Activated CD8-positive, alpha-beta memory T cell treated with anti-CD3 and anti-CD28 coated beads, Interleukin-2, amount 50 U/mL, for 48 hours (primary cell): ENCODE measurements around the gene BSN.

Experiments used
- DNase-seq: peaks from one replicate; pipeline ENCODE4 v3.0.0-alpha.2; 2020

Gene BSN

DNA sequence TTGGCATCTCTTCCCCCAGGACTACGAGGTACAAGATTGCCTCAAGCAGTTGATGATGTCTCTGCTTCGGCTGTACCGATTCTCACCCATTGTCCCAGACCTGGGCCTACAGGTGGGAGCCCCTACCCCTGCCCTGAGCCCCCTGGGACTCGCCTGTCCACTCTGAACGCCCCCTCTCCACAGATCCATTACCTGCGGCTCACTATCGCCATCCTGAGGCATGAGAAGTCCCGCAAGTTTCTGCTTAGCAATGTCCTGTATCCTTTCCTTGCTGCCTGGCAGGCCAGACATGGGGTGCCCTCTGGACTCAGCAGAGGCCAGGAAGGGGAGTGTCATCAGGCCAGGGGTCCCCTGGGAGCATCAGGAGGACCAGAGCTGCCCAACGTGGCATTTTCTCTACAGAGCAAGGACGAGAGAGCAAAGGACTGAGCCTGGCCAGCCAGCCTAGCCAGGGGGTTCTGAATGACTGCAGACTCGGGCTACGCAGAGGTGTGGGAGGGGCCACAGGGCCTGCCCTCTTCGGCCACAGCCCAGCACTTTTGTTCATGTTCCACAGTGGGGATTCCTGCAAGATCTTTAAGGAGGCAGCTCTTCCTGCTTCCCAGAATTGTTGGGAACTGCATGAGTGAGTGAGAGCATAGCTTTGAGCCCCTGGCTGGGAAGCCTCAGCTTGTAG lies 146.3 kb downstream of the BSN start:
- no peak for DNase-seq

DNA sequence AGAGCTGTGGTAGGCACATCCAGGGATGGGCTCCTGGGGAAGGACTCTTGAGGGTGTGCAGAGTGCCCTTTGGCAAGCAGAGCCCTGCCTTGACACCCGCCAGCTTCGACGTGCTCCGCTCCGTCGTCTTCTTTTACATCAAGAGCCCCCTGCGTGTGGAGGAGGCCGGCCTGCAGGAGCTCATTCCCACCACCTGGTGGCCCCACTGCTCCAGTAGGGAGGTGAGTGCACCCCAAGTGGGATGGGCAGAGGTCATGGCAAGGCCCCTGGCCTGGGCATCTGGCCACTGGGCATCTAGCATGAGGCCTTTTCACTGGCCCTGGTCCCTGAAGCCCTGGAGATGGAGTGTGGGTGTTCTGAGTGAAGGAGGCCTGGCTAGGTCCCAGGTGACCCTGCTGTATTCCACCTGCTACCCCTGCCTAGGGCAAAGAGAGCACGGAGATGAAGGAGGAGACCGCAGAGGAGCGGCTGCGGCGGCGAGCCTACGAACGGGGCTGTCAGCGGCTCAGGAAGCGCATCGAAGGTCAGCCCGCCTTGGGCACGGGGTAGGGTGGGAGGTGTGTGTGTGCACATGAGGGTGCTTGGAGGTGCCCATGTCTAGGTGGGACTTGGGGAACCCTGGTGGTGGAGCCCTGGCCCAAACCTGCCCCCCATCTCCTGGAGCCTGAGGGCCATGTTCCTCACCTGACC lies 147.3 kb downstream of the BSN start:
- no peak for DNase-seq

DNA sequence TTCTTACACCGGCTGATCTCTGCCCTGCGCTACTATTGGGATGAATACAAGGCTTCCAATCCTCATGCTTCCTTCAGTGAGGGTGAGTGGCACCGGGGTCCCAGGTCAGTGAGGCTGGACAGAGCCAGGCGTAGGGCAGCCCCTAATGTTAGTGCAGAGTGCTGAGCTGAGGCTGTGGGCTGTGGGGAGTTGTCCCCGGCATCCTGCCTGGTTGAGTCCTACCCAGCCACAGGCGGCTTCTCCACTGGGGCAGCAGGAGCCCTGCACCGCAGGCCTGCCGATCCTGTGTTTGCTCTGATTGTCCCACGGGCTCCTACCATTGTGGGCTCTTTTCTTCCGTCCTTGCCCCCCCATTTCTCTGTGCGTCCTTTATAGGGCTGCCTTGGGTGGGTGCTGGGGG lies 148.4 kb downstream of the BSN start:
- no peak for DNase-seq

DNA sequence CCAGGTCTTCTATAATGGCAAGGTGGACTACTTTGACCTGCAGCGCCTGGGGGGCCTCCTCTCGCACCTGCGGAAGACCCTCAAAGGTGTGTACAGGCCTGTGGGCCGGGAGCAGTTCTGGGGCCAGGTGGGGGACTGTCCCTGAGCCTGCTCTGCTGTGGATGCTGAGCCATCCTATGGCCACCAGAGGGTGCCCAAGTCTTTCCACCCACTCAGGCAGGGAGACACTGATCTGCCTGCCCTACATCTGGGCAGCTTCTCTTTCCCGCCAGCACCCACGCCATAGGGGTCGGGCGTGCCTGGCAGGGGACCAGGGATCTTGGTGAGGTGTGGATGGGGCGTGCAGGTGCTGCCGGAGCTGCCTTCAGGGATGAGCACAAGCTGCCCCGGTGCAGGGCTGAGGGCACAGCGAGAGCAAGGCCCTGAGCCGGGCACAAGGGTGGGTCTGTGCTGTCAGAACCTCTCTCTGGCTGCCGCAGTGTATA lies 149.2 kb downstream of the BSN start:
- DNase-seq = peak; percentile 75

DNA sequence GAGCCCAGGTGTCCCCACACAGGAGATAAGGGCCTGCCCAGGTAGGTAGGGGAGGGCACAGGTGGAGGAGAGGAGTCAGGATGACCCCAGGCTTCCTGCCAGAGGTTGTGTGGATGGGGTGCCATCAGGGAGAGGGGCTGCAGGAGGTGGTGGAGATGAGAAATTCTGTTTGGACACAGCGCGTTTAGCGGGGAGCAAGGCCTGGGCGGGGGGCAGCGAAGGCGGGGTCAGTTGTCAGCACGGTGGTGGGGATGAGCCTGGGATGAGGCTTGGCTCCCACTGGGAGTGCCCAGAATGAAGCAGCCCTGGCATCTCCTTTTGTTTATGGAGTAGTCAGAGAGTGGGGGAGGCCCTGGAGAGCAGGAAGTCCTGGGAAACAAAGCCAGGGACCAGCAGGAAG lies 149.7 kb downstream of the BSN start:
- DNase-seq = no peak

DNA sequence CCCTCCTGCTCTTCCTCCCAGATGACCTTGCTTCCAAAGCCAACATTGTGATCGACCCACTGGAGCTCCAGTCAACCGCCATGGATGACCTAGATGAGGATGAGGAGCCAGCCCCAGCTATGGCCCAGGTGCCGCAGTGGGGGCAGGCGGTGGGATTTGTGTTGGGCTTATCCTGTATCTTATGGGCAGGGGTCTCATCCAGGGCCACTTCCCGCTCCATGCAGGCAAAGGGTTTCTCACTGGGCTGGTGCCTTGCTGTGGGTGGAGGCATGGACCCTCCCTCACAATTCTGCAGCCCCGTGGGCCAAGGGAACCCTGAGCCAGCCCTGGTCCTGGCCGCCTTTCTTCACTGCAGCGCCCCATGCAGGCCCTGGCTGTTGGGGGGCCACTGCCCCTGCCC lies 150.4 kb downstream of the BSN start:
- no peak for DNase-seq

DNA sequence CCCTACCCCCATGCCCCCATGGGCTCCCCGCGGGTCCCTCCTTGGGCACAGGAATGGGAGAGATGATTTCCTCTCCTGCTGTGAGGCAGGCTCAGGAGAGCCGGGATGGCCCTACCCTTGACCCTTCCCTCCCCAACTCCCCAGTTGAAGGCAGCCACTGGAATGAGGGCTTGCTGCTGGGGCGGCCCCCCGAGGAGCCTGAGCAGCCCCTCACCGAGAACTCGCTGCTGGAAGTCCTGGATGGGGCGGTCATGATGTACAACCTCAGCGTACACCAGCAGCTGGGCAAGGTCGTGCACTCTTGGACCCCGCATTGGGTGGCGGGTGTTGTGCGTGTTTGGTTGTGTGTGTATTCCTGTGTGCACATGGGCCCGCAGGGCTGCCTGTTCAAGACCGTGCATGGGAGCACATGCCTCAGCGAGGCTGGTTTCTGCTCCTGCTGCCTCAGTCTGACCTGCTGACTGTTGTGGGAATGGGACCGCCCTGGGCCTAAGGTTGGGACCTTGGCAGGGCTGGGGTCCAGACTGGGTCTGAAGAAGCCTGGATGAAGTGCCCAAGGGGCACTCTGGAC lies 151.2 kb downstream of the BSN start:
- DNase-seq = no peak

DNA sequence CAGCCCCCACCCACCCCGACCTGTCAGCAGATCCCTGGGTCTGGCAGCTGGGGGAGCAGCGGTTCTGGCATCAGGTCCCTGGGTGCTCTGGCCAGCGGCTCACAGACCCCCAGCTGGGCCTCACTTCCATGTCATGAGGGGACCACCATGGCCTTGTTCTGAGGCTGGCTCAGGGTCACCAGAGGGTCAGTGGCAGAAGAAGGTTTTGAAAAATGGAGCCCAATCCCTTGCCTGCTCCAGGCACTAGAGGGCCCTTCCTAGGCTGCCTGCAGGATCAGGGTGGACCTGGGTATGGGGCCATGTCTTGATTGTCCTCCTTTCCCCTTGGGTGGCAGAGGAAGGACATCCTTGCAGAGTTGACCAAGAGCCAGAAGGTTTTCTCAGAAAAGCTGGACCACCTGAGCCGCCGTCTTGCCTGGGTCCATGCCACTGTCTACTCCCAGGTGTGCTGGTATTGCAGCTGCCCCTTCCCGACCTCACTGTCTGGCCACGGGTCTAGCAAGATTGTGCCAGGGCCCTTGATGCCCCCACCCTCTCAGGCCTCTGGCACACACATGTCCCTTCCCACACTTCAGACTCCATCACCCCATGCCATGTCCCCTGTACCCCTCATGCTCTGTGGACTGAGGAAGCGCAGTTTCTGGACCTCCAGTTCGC lies 152.3 kb downstream of the BSN start:
- DNase-seq = no peak

DNA sequence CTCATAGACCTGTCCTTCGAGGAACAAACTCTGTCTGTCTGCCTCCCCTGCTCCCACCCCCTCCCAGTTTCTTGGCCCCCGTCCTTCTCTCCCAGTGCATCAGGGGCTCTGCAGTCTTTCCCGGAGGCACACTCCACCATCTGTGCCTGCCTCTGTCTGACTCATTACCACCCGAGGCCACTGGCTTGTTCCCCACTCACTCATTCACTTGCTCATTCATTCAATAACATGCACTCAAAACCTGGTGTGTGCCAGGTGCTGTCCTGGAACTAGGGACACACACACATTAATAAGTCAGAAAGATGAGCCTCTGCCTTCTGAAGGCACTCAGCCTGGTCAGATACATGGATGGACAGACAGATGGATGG lies 152.8 kb downstream of the BSN start:
- no peak for DNase-seq

DNA sequence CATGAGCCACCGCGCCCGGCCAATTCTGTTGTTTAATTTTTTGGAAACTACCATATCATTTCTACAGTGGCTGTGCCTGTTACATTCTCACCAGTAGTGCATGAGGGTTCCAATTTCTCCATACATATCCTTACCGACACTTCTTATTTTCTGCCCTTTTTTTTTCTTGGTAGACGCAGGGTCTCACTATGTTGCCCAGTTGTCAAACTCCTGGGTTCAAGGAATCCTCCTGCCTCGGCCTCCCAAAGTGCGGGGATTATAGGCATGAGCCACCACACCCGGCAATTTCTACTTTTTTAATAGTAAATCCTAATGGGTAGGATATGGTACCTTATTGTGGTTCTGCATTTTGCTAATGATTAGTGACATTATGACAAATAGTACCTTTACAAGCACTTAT lies 155.6 kb downstream of the BSN start:
- no peak for DNase-seq

DNA sequence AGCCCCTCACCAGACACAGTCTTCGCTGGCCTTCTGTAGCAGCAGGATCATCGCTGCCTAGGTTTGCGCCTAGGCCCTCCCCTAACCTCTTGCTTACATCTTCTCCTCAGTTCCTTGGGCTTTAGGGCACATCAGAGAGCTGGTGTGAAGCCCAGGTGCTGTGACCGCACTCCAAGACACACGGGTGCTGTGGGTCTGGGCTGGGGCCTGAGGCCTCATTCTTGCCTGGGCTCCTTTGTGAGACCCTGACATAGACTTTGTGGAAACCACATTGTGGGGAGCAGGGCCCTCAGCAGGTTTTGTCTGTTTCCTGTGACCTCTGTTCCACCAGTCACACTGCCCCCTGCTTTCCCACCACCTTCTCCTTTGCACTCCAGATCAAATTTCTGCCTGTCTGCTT lies 157.2 kb downstream of the BSN start:
- no peak for DNase-seq

DNA sequence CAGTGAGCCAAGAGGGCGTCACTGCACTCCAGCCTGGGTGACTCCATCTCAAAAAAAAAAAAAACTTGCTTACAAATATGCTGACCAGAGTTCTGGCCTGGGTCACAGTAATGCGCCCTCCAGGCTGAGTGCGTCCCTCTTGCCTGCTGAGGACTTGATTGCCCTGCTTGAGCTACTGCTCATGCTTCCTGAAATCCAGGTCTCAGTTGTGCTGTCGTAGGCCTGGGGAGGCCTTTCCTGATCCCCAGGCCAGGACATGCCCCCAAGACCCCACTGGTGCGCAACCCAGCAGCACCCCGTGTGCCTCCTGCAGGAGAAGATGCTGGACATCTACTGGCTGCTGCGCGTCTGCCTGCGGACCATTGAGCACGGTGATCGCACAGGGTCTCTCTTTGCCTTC lies 157.9 kb downstream of the BSN start:
- DNase-seq = no peak

DNA sequence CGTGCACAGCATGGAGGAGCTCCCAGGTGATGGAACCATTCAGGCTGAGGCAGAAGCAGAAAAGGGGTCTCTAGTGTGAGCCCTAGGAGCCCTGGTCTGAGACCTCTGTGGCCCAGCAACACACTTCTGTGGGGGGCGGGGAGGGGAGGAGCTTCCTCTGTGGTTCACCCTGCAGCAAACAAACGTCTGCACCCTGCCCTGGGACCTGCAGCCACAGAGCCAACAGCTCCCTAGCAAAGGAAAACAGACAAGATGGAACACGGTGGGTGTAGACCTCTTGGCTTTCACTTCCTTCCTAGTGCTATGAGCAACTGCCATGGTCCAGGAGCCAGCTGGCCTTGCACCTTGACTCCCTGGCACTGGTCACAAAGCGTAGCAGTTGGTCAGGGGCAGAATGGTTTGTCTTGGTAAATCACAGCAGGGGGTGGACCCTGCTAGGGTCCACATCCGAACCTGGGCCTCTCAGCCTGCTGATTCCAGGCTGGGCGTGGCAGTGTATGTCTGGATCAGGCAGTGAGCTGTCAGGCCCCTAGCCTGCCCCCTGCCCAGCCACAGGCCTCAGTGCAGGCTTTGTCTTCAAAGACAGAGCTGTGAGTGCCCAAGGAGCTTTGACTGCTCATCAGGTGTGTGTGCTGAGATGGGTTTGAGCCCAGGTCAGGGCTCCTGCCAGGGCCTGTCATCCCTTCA lies 158.5 kb downstream of the BSN start:
- DNase-seq = no peak

DNA sequence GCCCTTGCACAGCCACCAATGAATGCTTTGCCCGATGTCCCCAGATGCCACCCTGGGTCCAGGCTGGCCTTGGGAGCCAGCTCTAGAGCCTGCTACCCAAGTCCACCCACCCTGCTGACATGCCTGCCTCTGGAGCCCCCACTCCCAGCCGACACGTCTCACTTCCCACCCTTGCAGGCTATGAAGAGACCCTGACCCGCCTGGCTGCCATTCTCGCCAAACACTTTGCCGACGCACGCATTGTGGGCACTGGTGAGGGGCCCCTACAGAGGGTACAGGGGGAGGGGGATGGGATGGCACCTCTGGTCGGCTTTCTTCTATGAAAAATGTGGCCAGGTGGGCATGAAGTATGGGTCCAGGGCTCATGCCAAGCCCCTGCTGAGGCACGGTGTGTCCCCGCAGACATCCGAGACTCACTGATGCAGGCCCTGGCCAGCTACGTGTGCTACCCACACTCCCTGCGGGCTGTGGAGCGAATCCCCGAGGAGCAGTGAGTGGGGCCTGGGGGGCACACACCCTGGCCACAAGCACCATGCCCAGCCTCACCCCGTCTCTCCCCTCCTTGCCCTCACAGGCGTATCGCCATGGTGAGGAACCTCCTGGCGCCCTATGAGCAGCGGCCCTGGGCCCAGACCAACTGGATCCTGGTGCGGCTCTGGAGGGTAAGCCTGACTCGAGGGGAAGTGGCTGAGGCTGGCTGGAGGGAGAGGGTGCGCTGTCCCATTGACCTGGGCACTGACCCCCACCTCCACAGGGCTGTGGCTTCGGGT lies 159.2 kb downstream of the BSN start:
- DNase-seq = no peak

DNA sequence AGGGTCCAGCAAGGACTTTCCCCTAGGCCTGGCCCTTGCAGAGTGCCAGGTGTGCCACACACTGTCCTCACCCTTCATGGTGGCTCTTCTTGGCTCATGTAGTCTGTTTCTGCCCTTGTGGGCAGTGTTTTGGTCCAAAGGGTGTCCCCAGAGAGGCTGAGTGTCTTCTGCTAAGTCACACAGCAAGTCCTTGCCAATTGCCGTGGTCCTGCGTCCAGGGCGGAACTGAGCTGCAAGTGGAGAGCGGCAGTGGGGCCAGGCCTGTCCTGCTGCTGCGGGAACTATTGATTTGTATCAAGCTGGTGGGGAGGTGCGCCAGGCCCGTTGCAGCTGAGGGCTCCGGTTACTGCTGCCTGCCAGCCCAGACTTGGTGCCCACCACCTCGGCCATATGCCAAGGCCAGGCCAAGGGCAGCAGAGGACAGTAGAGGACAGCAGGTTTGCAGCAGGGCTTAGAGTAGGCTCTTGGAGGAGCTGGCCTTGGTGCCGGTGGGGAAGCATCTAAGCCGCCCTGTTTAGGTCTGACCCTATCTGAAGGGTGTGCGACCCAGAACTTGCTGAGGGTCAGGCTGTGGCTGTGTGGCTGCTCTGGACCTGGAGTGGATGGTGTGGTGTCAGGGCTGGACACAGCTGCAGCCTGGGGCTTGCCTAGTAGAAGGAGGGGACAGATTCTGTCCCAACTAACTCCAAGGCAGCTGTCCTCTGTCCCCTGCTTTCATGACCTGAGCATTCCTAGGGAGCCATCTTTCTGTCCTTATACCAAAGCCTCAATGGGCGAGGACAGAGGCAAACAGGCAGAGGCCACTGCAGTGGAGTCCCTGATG lies 160.7 kb downstream of the BSN start:
- no peak for DNase-seq

DNA sequence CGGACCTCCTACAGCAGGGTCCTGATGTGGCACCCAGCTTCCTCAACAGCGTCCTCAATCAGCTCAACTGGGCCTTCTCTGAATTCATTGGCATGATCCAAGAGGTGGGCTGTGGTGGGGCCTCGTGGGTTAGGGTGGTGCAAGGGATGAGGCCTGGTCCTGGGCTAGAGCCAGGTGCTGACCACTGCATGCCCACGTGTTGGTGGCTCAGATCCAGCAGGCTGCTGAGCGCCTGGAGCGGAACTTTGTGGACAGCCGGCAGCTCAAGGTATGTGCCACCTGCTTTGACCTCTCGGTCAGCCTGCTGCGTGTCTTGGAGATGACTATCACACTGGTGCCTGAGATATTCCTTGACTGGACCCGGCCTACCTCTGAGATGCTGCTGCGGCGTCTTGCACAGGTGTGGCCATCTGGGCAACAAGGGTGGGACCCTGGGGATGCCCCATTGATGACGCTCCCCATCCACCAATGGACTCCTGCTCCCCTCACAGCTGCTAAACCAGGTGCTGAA lies 161.4 kb downstream of the BSN start:
- DNase-seq = no peak

DNA sequence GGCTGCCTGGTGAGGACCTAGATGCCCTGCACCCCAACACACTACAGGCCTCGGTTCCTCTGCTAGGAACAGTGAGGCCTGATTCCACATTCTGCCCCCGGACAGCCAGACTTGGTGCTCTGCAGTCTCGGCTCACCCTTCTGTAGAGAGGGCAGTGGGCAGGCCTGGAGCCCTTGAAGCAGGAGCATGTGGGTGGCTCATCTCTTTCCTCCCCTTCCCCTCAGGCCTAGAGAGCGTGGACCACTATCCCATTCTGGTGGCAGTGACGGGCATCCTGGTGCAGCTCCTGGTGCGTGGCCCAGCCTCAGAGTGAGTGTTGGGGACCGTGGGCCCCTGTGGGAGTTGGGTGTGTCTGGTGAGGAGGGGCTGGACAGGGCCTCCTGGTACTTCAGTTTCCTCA lies 161.9 kb downstream of the BSN start:
- DNase-seq = no peak

DNA sequence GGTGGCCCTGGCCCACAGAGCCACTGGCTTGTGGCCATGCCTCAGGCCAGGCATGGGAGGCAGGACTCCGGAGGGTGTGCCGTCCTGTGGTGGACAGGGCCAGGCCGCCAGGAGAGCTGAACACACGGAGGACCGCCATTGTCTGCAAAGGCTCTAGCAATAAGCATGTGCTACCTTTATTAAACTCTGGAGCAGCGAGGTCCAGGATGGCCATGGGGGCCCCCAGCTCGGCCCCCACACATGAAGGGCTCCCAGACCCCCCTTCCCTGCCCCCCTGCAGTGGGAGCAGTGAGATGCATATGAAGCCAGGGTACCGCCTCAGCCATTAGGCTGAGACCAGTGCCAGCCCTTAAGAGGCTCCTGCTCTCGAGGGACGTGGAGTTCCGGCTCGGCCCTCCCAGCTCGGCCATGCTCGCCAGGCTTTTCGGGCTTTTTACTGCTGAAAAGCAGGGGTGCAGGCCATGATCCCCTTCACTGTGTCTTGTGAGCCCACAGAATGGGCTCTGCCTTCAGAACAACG lies 162.5 kb downstream of the BSN start:
- DNase-seq = no peak

DNA sequence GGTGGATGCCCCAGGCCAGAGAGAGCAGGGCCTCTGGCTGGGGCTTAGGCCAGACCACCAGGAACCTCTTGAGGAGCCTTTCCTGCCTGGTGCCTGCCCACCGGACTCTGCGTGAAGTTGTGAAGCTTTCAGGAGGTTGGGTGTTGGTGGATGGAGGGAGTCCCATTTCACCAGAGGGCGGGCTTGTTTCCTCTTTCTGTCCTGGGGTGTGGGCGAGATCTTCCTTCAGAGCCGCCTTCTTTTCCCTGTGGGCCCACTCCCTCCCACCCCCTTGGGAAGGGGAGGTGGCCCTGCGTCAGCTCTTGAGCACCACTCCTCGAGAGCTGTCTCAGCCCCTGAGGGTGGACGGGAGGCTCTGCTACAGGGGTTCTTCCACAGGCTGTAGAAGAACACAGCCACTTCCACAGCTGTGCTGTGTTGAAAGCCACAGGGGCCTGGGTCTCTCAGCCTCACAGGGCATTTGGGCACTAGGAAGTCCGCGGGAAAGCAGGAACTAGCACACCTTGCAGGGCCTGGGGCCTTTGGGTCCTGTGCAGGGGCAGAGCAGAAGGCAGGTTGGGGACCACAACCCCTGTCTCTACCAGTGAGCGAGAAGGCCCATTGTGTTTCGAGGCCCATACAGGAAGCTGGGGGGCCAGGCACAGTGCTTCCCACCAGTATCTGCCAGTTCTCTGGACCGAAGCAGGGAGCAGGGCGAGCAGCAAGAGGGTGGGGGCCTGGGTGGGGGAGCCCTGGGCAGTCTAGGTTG lies 163.1 kb downstream of the BSN start:
- no peak for DNase-seq
